Fibroblast of lung (primary cell): ENCODE data around the gene UVRAG. TPM values are rescaled to one million over a fixed set of nuclear protein-coding genes. Genes with fewer than 3 reads are reported as not detected.

Experiments used
- DNase-seq, 2 donors: peaks; one replicate each; pipeline versions ENCODE4 v3.0.0 to v3.0.0-alpha.2; 2010; ENCODE audit warnings: low read depth in 2 of 2
- H2AFZ ChIP-seq: 2 replicates; pipeline ENCODE4 v1.5.1; 2012; ENCODE audit warnings: low read length, control low read depth, inconsistent platforms
- H3K27ac ChIP-seq: 2 replicates; pipeline ENCODE4 v1.5.1; 2011; ENCODE audit warnings: low read length, control low read depth; ENCODE audit not compliant: insufficient read depth
- H3K27me3 ChIP-seq: 2 replicates; pipeline ENCODE4 v1.5.1; 2011; ENCODE audit warnings: mild to moderate bottlenecking, low read length; ENCODE audit not compliant: control insufficient read depth, insufficient read depth
- H3K36me3 ChIP-seq: 2 replicates; pipeline ENCODE4 v1.5.1; 2011; ENCODE audit warnings: low read length; ENCODE audit not compliant: control insufficient read depth, insufficient read depth
- H3K4me1 ChIP-seq: 2 replicates; pipeline ENCODE4 v1.5.1; 2011; ENCODE audit warnings: low read length; ENCODE audit not compliant: control insufficient read depth, insufficient read depth; ENCODE audit errors: extremely low read depth
- H3K4me2 ChIP-seq: 2 replicates; pipeline ENCODE4 v1.5.1; 2011; ENCODE audit warnings: low read length, control low read depth; ENCODE audit not compliant: insufficient read depth; ENCODE audit errors: extremely low read depth
- H3K4me3 ChIP-seq, 4 experiments: fragments of 200-600 bp in 1 of 4; sonication (generic) in 1 of 4; replicated peaks in 1 of 4; 2 replicates each; pipeline ENCODE4 v1.5.1; 2011 to 2016; ENCODE audit warnings: low read length in 4 of 4, low read depth in 3 of 4, mild to moderate bottlenecking in 3 of 4, control low read depth in 2 of 4, inconsistent platforms in 1 of 4, mixed read lengths in 1 of 4; ENCODE audit not compliant: insufficient read depth in 1 of 4; ENCODE audit errors: control extremely low read depth in 1 of 4
- H3K79me2 ChIP-seq: 2 replicates; pipeline ENCODE4 v1.5.1; 2012; ENCODE audit warnings: mild to moderate bottlenecking, low read length, inconsistent platforms; ENCODE audit not compliant: control insufficient read depth, insufficient read depth
- H3K9ac ChIP-seq: 2 replicates; pipeline ENCODE4 v1.5.1; 2011; ENCODE audit warnings: mild to moderate bottlenecking, low read length, control low read depth; ENCODE audit not compliant: insufficient read depth
- H3K9me3 ChIP-seq: 2 replicates; pipeline ENCODE4 v1.5.1; 2012; ENCODE audit warnings: low read depth, low read length; ENCODE audit not compliant: control insufficient read depth, insufficient read depth
- H4K20me1 ChIP-seq: 2 replicates; pipeline ENCODE4 v1.5.1; 2011; ENCODE audit warnings: low read length; ENCODE audit not compliant: control insufficient read depth, insufficient read depth; ENCODE audit errors: extremely low read depth
- CTCF ChIP-seq, 2 donors: IDR thresholded peaks in 1 of 2; conservative IDR thresholded peaks in 1 of 2; 1 replicate in 1 of 2; 2 replicates in 1 of 2; pipeline ENCODE4 v1.5.1; 2011 to 2012; ENCODE audit warnings: low read length in 2 of 2, control low read depth in 1 of 2, inconsistent platforms in 1 of 2, low read depth in 1 of 2, mild to moderate bottlenecking in 1 of 2
- EZH2 ChIP-seq: IDR thresholded peaks from 2 replicates; pipeline ENCODE4 v1.5.1; 2012; ENCODE audit warnings: low read length, control low read depth, mild to moderate bottlenecking; ENCODE audit errors: missing control alignments
- polyA plus RNA-seq, 2 donors: library from polyadenylated mRNA; depleted of rRNA in 1 of 2; stranded (reverse) in 1 of 2; unstranded in 1 of 2; fragments of >200 nt; gene quantifications; 2 replicates each; pipeline ENCODE4 v1.2.1, GENCODE V29; 2011 to 2012; ENCODE audit warnings: missing spikeins in 1 of 2
- total RNA-seq: library from RNA; depleted of rRNA; stranded (reverse); fragments of >200 nt; gene quantifications from 2 replicates; pipeline ENCODE4 v1.2.1, GENCODE V29; 2014

Gene UVRAG
- total and polyA plus RNA-seq, 2 donors (not counting 1 experiment from before 2014, with no cell fraction given) = 15.8 to 22.1 TPM

- TF ChIP-seq EZH2 (no peak), CTCF (conservative IDR thresholded peaks at IDR 0.05 in 1 of 2, IDR thresholded peaks at IDR 0.05 in 1 of 2; ENCODE audit: low read depth in 1 of 2, low read length in 2 of 2) (no peak)
- DNase-seq = peak in 1 of 2 donors; percentile 68
Measured at GRCh38 chr11:76005756-76006155, 190.7 kb downstream of the UVRAG start.

GRCh38 chr11:76007166-76007565 is 192.2 kb downstream of the UVRAG start:
- H3K27ac ChIP-seq = peak overlapping the region; percentile 37
- TF ChIP-seq CTCF (conservative IDR thresholded peaks at IDR 0.05 in 1 of 2, IDR thresholded peaks at IDR 0.05 in 1 of 2; ENCODE audit: low read depth in 1 of 2, low read length in 2 of 2) (no peak), EZH2 (no peak)
- no peak overlapping the region for H3K4me3 ChIP-seq
- no peak overlapping the region for H3K9ac ChIP-seq
- no peaks in the 10 kb centered on the region for H3K9me3 ChIP-seq
- no peaks in the 10 kb centered on the region for H3K27me3 ChIP-seq
- peaks cover 7% of the 10 kb centered on the region for H3K4me1 ChIP-seq
- peak overlapping the region; percentile 27 for H3K4me2 ChIP-seq
- no peak overlapping the region for H2AFZ ChIP-seq
- DNase-seq = peak in 1 of 2 donors; percentile 86
- no peaks in the 10 kb centered on the region for H3K36me3 ChIP-seq
- no peaks in the 10 kb centered on the region for H3K79me2 ChIP-seq
- H4K20me1 ChIP-seq = no peaks in the 10 kb centered on the region

More at GRCh38 chr11:76005756-76006155, 190.7 kb downstream of the UVRAG start:
- peaks cover 7% of the 10 kb centered on the region for H3K4me1 ChIP-seq
- no peaks in the 10 kb centered on the region for H4K20me1 ChIP-seq
- no peaks in the 10 kb centered on the region for H3K27me3 ChIP-seq
- no peaks in the 10 kb centered on the region for H3K36me3 ChIP-seq
- H3K27ac ChIP-seq = no peak overlapping the region
- no peak overlapping the region for H3K4me2 ChIP-seq
- no peak overlapping the region for H3K4me3 ChIP-seq
- no peaks in the 10 kb centered on the region for H3K79me2 ChIP-seq
- no peaks in the 10 kb centered on the region for H3K9me3 ChIP-seq
- H3K9ac ChIP-seq = no peak overlapping the region
- no peak overlapping the region for H2AFZ ChIP-seq

GRCh38 chr11:76008474-76008873 is 193.5 kb downstream of the UVRAG start:
- H3K79me2 ChIP-seq = no peaks in the 10 kb centered on the region
- no peak overlapping the region for H3K9ac ChIP-seq
- H3K4me2 ChIP-seq = no peak overlapping the region
- no peak overlapping the region for H3K27ac ChIP-seq
- no peak overlapping the region for H3K4me3 ChIP-seq
- H2AFZ ChIP-seq = no peak overlapping the region
- no peaks in the 10 kb centered on the region for H3K36me3 ChIP-seq
- peak; percentile 69 to 79 for DNase-seq
- peaks cover 7% of the 10 kb centered on the region for H3K4me1 ChIP-seq
- no peak for TF ChIP-seq CTCF (conservative IDR thresholded peaks at IDR 0.05 in 1 of 2, IDR thresholded peaks at IDR 0.05 in 1 of 2; ENCODE audit: low read depth in 1 of 2, low read length in 2 of 2)
- no peaks in the 10 kb centered on the region for H3K27me3 ChIP-seq
- H3K9me3 ChIP-seq = no peaks in the 10 kb centered on the region
- no peaks in the 10 kb centered on the region for H4K20me1 ChIP-seq
